T-helper 1 cell treated with Interleukin-12 subunit alpha and Interleukin-12 subunit beta and Interleukin-4 antibody, amounts not matched to agents 30 μg/mL and 1 μg/mL, for 36 hours (primary cell): ENCODE measurements around the gene ANAPC2.

ENCODE experiments used
- H3K27ac Mint-ChIP-seq: one replicate; pipeline ENCODE4 v1.8.0; 2021; ENCODE audit warnings: mild to moderate bottlenecking, mixed read lengths
- H3K27me3 Mint-ChIP-seq: one replicate; pipeline ENCODE4 v1.8.0; 2021; ENCODE audit warnings: low read depth, mixed read lengths
- H3K36me3 Mint-ChIP-seq: one replicate; pipeline ENCODE4 v1.8.0; 2021; ENCODE audit warnings: low read depth, mixed read lengths
- H3K4me1 Mint-ChIP-seq: one replicate; pipeline ENCODE4 v1.8.0; 2021; ENCODE audit warnings: low read depth, mixed read lengths
- H3K4me3 Mint-ChIP-seq: one replicate; pipeline ENCODE4 v1.8.0; 2021; ENCODE audit warnings: mild to moderate bottlenecking, moderate library complexity, mixed read lengths
- H3K9me3 Mint-ChIP-seq: one replicate; pipeline ENCODE4 v1.8.0; 2021; ENCODE audit warnings: mixed read lengths

ANAPC2 gene, protein sequence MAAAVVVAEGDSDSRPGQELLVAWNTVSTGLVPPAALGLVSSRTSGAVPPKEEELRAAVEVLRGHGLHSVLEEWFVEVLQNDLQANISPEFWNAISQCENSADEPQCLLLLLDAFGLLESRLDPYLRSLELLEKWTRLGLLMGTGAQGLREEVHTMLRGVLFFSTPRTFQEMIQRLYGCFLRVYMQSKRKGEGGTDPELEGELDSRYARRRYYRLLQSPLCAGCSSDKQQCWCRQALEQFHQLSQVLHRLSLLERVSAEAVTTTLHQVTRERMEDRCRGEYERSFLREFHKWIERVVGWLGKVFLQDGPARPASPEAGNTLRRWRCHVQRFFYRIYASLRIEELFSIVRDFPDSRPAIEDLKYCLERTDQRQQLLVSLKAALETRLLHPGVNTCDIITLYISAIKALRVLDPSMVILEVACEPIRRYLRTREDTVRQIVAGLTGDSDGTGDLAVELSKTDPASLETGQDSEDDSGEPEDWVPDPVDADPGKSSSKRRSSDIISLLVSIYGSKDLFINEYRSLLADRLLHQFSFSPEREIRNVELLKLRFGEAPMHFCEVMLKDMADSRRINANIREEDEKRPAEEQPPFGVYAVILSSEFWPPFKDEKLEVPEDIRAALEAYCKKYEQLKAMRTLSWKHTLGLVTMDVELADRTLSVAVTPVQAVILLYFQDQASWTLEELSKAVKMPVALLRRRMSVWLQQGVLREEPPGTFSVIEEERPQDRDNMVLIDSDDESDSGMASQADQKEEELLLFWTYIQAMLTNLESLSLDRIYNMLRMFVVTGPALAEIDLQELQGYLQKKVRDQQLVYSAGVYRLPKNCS

DNA sequence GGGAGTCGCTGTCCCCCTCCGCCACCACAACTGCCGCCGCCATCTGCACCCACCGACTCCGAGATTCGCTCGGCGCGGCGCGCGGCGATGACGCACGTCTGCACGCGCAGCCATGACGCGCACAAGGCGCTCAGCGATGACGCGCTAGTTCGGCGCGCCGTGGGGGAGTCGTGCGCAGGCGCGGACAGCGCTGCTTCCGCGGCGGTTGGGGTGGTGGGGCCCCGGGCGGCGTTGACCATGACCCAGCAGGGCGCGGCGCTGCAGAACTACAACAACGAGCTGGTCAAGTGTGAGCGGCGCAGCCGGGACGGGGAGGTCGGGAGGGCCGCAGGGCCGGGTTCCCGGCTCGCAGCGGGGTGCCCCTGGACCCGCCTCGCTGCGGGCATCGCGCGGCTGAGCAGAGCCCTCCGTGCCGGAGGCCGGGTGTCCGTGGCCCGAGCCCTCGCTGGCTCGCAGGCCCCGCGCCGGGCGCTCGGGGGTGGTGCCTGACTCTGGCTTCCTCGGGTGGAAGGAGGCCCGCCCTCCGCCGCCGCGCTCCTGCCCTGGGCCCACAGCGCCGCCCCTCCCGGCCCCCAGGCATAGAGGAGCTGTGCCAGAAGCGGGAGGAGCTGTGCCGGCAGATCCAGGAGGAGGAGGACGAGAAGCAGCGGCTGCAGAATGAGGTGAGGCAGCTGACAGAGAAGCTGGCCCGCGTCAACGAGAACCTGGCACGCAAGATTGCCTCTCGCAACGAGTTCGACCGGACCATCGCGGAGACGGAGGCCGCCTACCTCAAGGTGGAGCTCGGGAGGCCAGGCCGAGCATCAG, at the start of gene ANAPC2, which contains the start of gene SSNA1:
ANAPC2 (minus strand) TSS at position 71 of the 807 bp plus-strand sequence; CDS start at position 43, 28 bp downstream.
SSNA1 (plus strand) TSS at position 187 of the 807 bp plus-strand sequence; CDS start at position 238, 51 bp downstream.
- Mint-ChIP-seq H3K4me1 (peaks cover 20% of the 10 kb centered on the region), H3K27me3 (no peaks in the 10 kb centered on the region), H3K4me3 (peak within 1 kb of the TSS; percentile 94), H3K36me3 (peaks cover 13% of the 10 kb centered on the region), H3K9me3 (no peaks in the 10 kb centered on the region), H3K27ac (peak within 1 kb of the TSS; percentile 91)

DNA sequence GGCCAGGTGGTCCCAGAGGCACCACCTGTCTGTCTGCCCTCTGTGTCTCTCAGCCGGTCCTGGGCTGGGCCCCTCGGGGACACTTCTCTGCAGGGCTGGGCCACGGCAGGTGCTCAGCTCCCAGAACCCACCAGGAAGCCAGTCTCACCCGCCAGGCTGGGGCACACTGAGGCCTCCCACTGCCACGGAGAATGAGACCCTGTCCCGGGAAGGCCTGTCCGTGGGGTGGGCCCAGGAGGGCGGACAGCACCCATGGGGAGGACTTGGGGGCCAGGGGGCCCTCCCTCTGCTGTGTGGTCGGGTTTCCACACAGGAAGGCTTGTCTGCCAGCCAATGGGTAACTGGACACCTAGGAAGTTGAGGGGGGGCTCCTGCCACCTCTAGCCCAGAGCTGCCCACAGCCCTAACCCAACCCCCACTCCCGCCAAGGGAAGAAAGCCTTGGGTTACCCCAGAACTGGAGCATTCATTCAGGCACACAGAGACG, 48.6 kb upstream of the ANAPC2 start:
- peaks cover 4% of the 10 kb centered on the region for H3K36me3 Mint-ChIP-seq
- H3K9me3 Mint-ChIP-seq = no peaks in the 10 kb centered on the region
- peaks cover 2% of the 10 kb centered on the region for H3K4me1 Mint-ChIP-seq
- no peaks in the 10 kb centered on the region for H3K27me3 Mint-ChIP-seq
- no peak overlapping the region for H3K4me3 Mint-ChIP-seq
- no peak overlapping the region for H3K27ac Mint-ChIP-seq

DNA sequence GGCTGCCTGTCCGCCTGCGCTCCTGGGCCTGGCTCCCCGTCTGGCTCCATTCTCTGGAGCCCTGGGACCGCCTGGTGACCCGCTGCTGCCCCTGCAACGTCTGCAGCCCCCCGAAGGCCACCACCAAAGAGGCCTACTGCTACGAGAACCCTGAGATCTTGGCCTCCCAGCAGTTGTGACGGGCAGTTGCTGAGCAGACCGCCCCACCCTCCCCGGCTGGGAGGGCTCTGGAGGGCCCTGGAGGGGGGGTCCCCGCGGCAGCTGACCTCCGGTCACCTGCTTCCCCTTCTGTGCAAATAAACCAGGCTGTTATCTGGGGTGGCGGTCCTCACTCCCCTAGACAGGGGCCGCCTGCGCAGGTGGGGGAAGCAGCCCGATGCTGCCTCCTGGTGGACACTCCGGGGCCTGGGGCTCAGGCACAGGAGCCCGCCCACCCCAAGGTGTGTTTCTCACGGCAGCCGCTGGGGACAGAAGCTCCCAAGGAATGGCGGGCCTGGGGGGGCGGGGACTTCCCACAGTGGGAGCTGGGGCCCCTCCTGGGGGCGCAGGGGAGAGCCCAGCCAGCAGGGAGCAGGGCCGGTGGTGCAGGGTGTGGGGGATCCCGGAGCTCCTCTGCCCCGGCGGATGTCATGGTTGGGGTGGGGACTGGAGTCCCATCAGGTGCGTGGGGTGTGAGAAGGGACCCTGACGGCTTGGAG, 48.0 kb upstream of the ANAPC2 start:
- no peak overlapping the region for H3K27ac Mint-ChIP-seq
- no peak overlapping the region for H3K4me3 Mint-ChIP-seq
- peaks cover 2% of the 10 kb centered on the region for H3K4me1 Mint-ChIP-seq

DNA sequence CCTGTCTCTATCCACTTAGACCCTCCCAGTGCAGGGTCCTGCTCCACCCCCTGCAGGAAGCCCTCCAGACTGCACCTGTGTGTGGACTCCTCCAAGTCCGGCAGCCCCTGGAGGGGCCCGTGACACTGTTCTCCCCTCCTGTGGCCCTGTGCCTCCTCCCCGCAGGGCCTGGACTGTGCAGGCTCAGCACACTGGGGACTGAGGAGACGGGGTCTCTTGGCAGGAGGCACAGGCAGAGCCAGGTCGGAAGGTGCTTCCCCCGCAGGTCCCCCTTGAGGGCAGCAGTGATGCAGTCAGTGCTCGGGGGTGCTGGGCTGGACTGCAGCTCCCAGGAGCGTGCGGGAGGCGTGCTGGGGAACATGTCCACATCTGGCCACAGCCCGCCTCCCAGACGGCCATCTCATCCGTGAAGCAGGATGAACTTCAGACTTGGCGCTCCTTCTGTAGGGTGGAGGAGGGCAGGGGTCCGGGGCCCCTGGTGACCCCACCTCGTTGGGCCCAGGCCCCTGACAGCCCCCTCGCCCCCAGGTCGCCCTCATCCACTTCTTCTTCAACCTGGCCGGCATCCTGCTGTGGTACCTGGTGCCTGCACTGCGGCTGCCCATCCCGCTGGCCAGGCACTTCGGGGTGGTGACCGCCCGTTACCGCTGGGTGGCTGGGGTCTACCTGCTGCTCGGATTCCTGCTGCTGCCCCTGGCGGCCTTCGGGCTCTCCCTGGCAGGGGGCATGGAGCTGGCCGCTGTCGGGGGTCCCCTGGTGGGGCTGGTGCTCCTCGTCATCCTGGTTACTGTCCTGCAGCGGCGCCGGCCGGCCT, 47.3 kb upstream of the ANAPC2 start:
- peaks cover 2% of the 10 kb centered on the region for H3K4me1 Mint-ChIP-seq
- H3K4me3 Mint-ChIP-seq = no peak overlapping the region
- H3K27me3 Mint-ChIP-seq = no peaks in the 10 kb centered on the region
- no peaks in the 10 kb centered on the region for H3K36me3 Mint-ChIP-seq
- H3K27ac Mint-ChIP-seq = no peak overlapping the region
- no peaks in the 10 kb centered on the region for H3K9me3 Mint-ChIP-seq

More for the DNA sequence above, 48.0 kb upstream of the ANAPC2 start:
- H3K9me3 Mint-ChIP-seq = no peaks in the 10 kb centered on the region
- H3K27me3 Mint-ChIP-seq = no peaks in the 10 kb centered on the region
- H3K36me3 Mint-ChIP-seq = peaks cover 4% of the 10 kb centered on the region

DNA sequence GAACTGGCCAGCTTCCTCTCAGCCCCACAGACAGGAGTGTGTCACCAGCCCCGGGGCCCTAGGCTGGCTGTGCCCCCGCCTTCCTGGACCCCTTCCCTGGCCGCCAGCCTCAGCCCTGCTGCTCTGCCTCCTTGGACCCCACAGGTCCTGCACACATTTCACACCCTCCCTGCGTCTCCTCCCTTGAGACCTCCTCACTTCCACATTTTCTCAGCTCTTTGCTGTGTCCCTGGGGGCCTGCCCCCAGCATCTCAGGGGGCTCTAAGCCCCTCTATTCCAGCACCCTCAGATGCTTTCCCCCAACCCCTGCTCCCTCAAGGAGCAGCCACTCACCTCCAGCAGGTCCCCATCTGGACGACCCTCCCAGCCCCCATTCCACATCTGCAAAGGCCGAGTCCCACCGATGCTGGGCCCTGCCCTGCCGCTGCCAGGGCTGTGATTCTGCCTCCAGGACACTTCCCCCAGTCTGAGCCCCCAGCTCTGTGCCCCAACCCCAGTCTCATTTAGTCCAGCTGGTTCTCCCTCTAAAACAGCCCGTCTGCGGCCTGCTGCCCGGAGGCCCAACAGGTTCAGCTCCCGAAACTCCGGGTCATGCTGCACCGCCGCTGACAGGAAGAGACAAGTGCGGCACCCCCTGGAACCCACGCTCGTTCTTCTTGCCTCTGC, 46.5 kb upstream of the ANAPC2 start:
- Mint-ChIP-seq H3K9me3 (no peaks in the 10 kb centered on the region), H3K4me1 (peaks cover 2% of the 10 kb centered on the region), H3K36me3 (no peaks in the 10 kb centered on the region), H3K27me3 (no peaks in the 10 kb centered on the region), H3K27ac (no peak overlapping the region), H3K4me3 (no peak overlapping the region)

DNA sequence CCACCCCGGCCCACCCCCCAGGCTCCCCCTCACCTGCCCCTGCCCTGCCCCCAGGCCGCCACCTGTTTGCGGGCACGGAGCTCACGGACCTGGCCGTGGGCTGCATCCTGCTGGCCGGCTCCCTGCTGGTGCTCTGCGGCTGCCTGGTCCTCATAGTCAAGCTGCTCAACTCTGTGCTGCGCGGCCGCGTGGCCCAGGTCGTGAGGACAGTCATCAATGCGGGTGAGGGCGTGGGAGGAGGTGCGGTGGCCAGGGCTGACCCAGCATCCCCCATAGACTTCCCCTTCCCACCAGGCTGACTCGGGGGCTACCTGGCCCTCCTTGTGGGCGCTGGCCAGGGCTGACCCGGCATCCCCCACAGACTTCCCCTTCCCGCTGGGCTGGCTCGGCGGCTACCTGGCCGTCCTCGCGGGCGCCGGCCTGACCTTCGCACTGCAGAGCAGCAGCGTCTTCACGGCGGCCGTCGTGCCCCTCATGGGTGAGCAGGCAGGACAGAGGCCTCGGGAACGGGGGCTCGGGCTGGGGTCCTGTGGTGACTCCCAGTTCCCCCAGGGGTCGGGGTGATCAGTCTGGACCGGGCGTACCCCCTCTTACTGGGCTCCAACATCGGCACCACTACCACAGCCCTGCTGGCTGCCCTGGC, 45.8 kb upstream of the ANAPC2 start:
- Mint-ChIP-seq H3K27ac (no peak overlapping the region), H3K9me3 (no peaks in the 10 kb centered on the region), H3K4me1 (peaks cover 2% of the 10 kb centered on the region), H3K36me3 (no peaks in the 10 kb centered on the region), H3K27me3 (no peaks in the 10 kb centered on the region), H3K4me3 (no peak overlapping the region)

DNA sequence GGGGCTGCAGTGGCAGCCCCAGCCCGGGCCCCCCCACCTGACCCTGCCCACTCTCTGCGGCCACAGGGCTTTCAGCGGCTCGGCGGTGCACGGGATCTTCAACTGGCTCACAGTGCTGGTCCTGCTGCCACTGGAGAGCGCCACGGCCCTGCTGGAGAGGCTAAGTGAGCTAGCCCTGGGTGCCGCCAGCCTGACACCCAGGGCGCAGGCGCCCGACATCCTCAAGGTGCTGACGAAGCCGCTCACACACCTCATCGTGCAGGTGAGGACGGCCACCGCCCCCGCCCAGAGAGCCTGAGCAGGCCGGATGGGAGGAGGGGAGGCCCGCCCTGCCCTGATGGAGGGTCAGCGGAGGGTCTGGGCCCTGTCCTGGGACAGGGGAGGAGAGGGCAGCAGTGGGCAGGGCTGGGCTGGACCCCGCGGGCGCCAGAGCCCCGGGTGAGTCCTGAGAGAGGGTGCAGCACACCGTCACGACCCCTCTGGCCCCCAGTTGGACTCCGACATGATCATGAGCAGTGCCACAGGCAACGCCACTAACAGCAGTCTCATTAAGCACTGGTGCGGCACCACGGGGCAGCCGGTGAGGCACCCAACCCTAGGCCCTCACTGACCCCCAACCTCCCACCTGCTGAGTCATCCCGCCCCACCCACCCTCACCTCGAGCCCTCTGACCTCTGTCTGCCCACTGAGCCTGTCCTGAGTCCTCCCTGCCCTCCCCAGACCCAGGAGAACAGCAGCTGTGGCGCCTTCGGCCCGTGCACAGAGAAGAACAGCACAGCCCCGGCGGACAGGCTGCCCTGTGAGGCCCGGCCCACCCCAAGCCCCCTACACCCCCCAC, 45.0 kb upstream of the ANAPC2 start:
- H3K27ac Mint-ChIP-seq = no peak overlapping the region
- no peak overlapping the region for H3K4me3 Mint-ChIP-seq
- no peaks in the 10 kb centered on the region for H3K4me1 Mint-ChIP-seq
- H3K27me3 Mint-ChIP-seq = no peaks in the 10 kb centered on the region
- no peaks in the 10 kb centered on the region for H3K36me3 Mint-ChIP-seq
- no peaks in the 10 kb centered on the region for H3K9me3 Mint-ChIP-seq

DNA sequence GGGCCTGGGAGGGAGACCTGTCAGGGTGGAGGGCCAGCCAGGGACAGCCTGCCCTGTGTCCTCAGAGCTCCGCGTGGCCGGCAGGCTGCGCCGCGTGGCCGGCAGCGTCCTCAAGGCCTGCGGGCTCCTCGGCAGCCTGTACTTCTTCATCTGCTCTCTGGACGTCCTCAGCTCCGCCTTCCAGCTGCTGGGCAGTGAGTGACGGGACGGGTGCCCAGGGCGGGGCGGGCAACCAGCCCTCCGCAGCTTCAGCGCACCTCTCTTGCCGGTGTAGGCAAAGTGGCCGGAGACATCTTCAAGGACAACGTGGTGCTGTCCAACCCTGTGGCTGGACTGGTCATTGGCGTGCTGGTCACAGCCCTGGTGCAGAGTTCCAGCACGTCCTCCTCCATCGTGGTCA, 44.1 kb upstream of the ANAPC2 start:
- no peak overlapping the region for H3K4me3 Mint-ChIP-seq
- H3K4me1 Mint-ChIP-seq = peaks cover 2% of the 10 kb centered on the region
- no peak overlapping the region for H3K27ac Mint-ChIP-seq
- no peaks in the 10 kb centered on the region for H3K27me3 Mint-ChIP-seq
- no peaks in the 10 kb centered on the region for H3K9me3 Mint-ChIP-seq
- H3K36me3 Mint-ChIP-seq = no peaks in the 10 kb centered on the region

DNA sequence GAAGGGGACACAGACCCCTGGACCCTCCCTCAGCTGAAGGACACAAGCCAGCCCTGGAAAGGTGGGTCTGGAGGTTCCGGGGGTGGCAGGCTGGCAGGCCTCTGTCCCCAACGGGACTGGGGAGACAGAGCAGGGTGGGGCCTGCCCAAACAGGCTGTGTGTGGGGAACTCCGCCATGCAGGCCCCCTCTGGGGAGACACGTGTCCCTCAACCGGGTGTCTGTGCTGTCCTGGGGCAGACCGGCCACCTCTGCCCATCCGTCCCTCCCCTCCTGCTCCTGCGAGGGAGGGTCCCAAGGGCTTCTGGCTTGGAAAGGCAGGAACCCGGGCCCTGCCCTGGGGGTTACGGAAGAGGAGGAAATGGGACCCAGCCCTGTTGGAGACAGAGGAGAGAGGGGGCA, 43.7 kb upstream of the ANAPC2 start:
- Mint-ChIP-seq H3K27ac (no peak overlapping the region), H3K27me3 (no peaks in the 10 kb centered on the region), H3K9me3 (no peaks in the 10 kb centered on the region), H3K36me3 (no peaks in the 10 kb centered on the region), H3K4me3 (no peak overlapping the region), H3K4me1 (peaks cover 3% of the 10 kb centered on the region)

DNA sequence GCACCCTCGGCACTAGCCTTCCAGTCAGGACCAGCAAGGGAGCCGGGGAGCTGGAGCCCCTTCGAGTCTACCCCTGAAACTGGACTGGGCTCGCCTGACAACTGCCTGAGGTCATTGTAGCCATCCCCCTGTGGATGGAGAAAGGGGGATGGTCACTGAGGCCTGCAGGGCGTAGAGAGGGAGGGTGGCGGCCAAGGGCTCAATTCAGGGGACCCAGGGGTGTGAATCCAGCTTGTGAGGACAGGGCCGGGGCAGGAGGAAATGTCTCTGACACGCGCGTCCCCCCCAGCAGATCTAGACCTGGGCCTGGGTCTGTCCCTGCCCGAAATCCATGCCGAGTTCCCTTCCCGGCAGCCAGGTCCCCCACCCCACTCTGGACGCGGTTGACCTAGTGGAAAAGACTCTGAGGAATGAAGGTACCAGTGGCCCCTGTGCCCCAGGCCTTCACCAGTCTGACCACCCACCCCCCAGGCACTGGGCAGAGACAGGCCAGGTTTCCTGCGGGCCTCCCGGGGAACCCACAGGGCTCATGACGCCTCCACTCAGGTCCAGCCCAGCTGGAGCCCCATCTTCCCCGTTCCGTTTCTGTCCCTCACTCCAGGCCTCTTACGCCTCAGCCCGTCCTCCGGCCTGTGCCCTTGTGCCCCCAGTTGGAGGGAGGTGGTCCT, 43.1 kb upstream of the ANAPC2 start:
- H3K9me3 Mint-ChIP-seq = no peaks in the 10 kb centered on the region
- H3K27ac Mint-ChIP-seq = no peak overlapping the region
- H3K4me3 Mint-ChIP-seq = no peak overlapping the region
- no peaks in the 10 kb centered on the region for H3K27me3 Mint-ChIP-seq
- peaks cover 3% of the 10 kb centered on the region for H3K4me1 Mint-ChIP-seq
- no peaks in the 10 kb centered on the region for H3K36me3 Mint-ChIP-seq

DNA sequence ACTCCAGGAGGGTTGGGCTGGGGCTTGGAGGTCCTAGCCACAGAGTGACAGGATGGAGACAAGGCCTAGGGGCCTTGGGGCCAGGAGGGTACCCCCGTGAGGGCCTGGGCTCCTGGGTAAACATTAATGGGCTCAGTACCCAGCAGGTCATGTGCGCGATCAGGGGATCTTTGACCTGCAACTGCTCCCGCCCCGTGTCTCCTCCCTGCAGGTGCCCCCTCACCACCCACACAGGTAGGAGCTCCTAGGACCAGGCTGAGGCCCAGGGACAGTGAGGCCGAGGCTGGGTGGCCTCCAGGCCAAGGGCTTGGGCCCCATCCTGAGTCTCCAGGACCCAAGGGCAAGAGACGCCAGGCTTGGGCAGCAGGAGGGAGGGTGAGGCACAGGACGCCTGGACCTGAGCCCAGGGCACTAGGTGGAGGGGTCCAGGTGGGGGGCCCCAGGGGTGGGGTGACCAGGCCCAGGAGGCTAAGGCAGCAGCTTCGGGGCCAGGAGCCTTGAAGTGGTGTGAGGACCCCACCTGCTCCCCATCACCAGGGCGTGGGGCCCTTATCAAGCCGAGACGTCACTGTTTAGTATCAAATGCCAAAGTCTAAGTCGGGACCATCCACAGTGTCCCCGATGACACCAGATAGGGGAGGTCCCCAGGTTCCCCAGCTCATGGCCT, 42.5 kb upstream of the ANAPC2 start, which contains the start of gene SLC34A3:
SLC34A3 (plus strand) TSS at position 197 of the 667 bp plus-strand sequence. CDS start 802 bp downstream, outside the sequence.
- no peaks in the 10 kb centered on the region for H3K9me3 Mint-ChIP-seq
- no peaks in the 10 kb centered on the region for H3K27me3 Mint-ChIP-seq
- H3K4me1 Mint-ChIP-seq = peaks cover 3% of the 10 kb centered on the region
- H3K27ac Mint-ChIP-seq = no peak within 1 kb of the TSS
- no peak within 1 kb of the TSS for H3K4me3 Mint-ChIP-seq
- no peaks in the 10 kb centered on the region for H3K36me3 Mint-ChIP-seq
